Omental fat pad (tissue), 4 donors: ENCODE data around the gene FOXP1. TPM values are rescaled to one million over a fixed set of nuclear protein-coding genes. Genes with fewer than 3 reads are reported as not detected.

ENCODE experiments used
- ATAC-seq: fragments of 150-250 bp; one replicate; pipeline ENCODE4 v1.9.1; 2016; ENCODE audit warnings: mild to moderate bottlenecking, moderate library complexity; ENCODE audit not compliant: low FRiP score
- DNase-seq: peaks from one replicate; pipeline ENCODE4 v3.0.0-alpha.2; 2019; ENCODE audit warnings: low spot score
- CTCF ChIP-seq, 3 donors: fragments of 450-650 bp; IDR thresholded peaks; one replicate each; pipeline ENCODE4 v1.5.1; 2016 to 2017; ENCODE audit warnings: antibody characterized with exemption in 3 of 3, mild to moderate bottlenecking in 3 of 3, moderate library complexity in 2 of 3
- total RNA-seq, 4 donors: library from RNA; depleted of rRNA; stranded (reverse); fragments of >200 nt; gene quantifications; one replicate each; pipeline ENCODE4 v1.1.0, GENCODE V29; 2016

FOXP1 gene
- total RNA-seq, 4 donors from 2014 or later = 72.4 to 128 (median 76.7) TPM

GRCh38 chr3:71074423-71074822, 509.1 kb downstream of the FOXP1 start:
- TF ChIP-seq CTCF (IDR thresholded peaks at IDR 0.05) = no peak
- DNase-seq (no peak), ATAC-seq (no peak)

- TF ChIP-seq CTCF (IDR thresholded peaks at IDR 0.05) = no peak
- DNase-seq (no peak), ATAC-seq (no peak)
Measured at GRCh38 chr3:71072986-71073385, 510.5 kb downstream of the FOXP1 start.

- no peak for TF ChIP-seq CTCF (IDR thresholded peaks at IDR 0.05)
- DNase-seq (no peak), ATAC-seq (no peak)
Measured at GRCh38 chr3:71072287-71072686, 511.2 kb downstream of the FOXP1 start.

- TF ChIP-seq CTCF (IDR thresholded peaks at IDR 0.05) = no peak
- DNase-seq = no peak
- ATAC-seq = no peak
Measured at GRCh38 chr3:71070497-71071463, 512.7 kb downstream of the FOXP1 start.

GRCh38 chr3:71069797-71070196, 513.7 kb downstream of the FOXP1 start:
- no peak for TF ChIP-seq CTCF (IDR thresholded peaks at IDR 0.05)
- DNase-seq = no peak
- no peak for ATAC-seq

GRCh38 chr3:71067977-71068654, 515.4 kb downstream of the FOXP1 start:
- DNase-seq = no peak
- no peak for ATAC-seq
- no peak for TF ChIP-seq CTCF (IDR thresholded peaks at IDR 0.05)
